Stimulated activated CD4-positive, alpha-beta T cell treated with anti-CD3 and anti-CD28 coated beads, TNF-alpha, amount 100 ng/mL, for 4 hours (primary cell): ENCODE measurements around the gene HSD3B7.
"Not testable (repeated sequence)": the region's sequence is repeated elsewhere in the genome, so short reads cannot be mapped to it uniquely, and the experiment has no call there.

Experiments
- DNase-seq, 3 experiments: peaks; one replicate each; pipeline ENCODE4 v3.0.0-alpha.2; 2020; ENCODE audit warnings: low read depth in 3 of 3

HSD3B7 gene

DNA sequence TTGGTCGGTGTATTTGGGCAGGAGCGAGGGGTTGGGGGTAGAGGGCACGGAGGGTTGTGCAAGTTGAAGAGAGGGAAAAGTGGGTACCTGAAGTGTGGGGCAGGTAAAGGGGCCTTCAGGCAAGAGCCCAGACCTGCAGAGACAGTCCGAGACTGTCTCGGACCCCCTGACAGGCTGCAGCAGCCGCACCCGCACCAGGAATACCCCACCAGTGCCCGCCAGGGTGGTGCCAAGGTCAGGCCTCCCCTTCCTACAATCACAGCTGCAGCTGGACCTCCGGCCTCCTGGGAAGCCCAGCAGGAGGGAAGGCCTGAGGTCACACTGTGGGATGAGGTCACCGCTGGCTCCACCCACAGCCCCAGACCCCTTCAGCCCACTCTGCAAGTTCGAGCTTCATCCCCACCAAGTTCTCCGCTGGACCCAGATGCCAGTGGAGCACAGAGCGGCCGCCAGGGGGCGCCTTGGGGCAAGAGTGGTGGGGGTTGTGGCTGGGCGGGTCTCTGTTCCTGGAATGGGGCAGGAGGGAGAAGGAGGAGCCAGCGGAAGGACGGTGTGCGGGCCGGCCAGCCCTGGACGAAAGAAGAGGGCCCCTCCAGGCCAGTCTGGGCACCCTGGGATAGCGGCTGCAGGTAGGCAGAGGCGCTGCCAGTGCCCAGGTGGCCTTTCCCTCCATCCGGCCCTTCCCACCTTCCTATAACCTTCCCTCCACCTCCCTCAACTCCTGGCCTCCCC, at the start of gene HSD3B7:
TSS of gene HSD3B7 (plus strand) at position 539 of the 732 bp plus-strand sequence. CDS start 452 bp downstream, outside the sequence.
- DNase-seq = peak; percentile 57 to 82 (median 74)

DNA sequence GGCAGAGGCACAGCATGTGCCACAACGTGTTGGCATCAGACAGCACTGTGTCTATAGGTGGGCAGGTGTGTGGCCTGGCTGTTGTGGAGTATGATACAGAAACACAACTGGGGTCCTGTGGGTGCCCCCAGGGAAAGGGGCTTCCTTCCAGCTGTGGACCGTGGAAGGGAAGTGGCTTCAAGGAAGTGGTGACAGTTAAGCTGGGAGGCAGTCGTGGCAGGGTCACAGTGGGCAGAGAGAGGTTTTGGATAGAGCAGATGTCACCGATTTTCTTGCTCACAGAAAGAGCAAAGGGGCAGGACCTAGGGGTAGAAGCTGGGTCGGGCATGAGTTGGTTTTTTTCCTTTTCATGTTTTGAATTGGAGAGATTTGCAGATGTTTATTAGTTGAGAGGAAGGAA, 47.3 kb upstream of the HSD3B7 start:
- DNase-seq = no peak

DNA sequence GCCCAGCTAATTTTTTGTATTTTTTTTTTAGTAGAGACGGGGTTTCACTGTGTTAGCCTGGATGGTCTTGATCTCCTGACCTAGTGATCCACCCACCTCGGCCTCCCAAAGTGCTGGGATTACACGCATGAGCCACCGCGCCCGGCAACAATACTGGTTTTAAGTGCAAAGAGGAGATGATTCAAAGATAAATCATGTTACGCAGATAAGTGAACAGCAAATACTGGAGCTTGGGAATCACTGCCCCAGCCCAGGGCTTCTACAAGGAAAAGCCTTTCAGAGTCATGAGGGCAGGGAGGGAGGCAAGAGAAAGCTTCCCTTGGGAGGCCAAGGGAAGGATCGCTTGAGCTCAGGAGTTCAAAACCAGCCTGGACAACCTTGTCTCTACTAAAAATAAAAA, 45.4 kb upstream of the HSD3B7 start:
- not testable (repeated sequence) for DNase-seq

DNA sequence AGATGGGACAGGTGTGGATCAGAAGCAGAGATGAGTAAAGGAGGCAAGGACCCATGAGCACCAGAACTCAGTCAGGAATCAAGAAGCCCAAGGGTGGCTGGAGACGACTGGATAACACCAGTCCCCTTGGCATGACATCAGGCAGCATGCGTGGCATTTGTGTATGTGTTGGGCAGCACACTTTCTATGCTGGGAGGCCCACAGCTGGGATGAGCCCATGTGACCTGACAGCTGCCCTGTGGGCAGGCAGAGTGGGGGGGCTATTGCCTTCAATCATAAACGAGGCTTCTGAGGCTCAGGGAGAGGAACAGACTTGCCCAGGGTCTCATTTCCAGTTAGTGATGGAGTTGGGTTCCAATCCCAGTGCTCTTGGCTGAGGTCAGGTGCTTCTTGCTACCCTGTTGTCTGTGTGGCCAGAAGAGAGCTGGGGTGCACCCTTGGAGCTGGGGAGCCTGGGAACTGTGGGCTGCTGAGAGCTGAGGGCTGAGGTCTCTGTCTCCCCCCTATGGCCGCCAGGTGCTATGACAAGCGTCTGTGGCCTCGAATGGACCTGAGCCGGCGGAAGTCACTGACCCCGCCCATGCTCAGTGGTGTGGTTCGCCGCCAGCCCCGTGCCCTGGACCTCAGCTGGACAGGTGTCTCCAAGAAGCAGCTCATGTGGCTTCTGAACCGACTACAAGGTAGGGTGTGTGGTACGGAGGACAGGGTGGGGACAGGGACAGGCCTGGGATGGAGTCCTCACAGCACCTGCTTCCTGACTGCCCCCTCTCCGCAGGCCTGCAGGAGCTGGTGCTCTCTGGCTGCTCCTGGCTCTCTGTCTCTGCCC, 43.2 kb upstream of the HSD3B7 start:
- DNase-seq = peak in 1 of 3 experiments; percentile 38

DNA sequence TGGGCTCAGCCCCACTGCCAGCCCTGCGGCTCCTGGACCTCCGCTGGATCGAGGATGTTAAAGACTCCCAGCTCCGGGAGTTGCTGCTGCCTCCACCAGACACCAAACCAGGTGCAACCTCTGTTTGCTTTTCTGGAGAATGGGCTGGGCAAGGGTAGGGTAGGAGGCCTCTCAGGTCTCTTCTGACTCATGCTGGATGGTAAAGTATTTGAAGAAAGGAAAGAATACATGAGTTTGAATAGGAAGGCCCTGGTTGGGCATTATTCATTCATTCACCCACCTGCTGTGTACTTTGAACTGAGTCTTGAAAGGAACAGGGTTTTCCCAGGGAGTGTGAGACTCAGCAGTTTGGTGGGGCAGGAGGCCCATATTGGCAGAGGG, 42.6 kb upstream of the HSD3B7 start:
- DNase-seq = no peak

DNA sequence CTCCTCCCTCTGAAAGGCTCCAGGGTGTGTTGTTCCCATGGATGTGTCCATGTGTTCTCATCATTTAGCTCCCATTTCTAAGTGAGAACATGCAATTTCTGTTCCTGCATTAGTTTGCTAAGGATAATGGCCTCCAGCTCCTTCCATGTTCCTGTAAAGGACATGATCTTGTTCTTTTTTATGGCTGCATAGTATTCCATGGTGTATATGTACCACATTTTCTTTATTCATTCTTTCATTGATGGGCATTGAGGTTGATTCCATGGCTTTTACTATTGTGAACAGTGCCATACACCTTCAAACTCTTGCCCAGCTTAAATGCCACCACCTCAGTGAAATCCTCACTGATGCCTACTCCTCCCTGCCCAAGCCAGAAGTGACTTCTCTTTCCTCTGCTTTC, 40.7 kb upstream of the HSD3B7 start:
- DNase-seq = no peak

DNA sequence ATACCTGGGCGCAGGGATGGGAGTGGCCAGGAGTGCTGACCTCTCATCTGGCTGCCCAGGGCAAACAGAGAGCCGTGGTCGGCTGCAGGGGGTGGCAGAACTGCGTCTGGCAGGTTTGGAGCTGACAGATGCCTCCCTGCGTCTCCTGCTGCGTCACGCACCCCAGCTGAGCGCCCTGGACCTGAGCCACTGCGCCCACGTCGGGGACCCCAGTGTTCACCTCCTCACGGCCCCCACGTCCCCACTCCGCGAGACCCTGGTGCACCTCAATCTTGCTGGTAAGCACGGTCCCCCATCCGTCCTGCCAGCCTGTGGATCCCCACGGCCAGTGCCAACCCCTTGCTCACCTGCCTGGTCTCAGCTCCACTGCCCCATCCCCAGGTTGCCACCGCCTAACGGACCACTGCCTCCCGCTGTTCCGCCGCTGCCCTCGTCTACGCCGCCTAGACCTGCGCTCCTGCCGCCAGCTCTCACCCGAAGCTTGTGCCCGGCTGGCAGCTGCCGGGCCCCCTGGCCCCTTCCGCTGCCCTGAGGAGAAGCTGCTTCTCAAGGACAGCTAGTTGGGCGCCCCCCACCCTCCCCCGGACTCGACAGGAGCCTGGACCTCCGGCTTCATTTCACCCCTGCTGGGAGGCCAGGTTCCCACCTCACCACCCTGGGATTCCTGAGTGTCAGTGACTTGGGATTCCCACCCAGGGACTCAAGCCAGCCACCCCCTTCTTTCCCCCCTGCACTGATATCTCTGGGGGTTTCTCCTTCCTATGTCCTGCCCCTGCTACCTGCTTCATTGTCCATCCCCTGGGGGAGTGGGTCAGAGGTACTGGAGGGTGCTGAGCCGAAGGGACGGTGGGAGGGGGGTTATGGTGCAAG, 38.1 kb upstream of the HSD3B7 start:
- no peak for DNase-seq

DNA sequence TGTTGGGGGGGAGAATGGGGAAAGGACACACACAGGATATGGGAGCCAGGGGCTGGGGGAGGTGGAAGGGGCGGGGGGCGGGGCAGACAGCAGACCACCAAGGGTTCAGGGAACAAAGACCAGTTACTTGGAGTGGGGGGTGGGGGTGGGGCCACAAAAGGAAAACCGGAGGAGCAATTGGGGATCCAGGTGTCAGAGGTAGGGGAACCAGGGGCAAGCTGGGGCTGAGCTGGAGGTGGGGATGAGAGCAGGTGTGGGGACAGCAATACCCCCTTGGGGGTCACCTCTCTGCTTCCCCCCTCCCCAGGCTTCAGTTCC, 37.5 kb upstream of the HSD3B7 start:
- no peak for DNase-seq

DNA sequence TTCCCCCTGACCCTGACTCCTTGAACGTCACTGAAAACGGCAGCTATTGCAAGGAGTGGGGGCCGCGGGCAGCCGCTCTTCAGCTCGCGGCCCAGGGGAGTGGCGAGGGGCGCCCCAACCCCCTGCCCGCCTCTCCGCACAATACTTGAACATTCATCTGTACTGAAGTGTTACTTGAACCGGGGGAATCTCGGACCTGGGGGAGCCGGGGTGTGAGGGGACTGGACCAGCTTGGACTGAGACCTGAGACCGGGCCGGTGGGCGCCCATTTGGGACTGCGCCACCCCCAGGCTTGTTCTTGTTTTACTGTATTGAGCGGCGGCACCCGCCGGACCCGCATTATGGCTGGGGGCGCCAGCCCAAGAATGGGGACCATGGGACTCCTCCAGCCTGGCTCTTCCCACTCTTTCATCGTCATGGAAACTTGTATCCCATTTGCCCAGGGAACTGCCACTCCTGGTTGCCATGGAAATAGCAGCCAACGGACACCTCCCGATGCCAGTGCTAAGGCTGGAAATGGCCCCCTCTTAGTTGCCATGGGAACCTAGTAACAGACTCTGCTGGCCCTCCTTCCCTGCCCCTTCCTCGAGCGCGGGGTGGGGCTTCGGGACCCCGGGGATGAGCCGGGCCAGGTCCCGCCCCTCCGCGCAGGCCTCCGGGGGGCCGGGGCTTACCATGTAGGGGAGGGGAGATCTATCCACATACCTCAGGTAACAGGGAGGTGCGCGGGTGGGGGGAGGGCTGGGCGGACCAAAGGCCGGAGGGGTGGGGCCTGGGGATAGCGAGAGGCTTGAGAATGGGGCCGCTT, 36.9 kb upstream of the HSD3B7 start:
- DNase-seq = no peak

DNA sequence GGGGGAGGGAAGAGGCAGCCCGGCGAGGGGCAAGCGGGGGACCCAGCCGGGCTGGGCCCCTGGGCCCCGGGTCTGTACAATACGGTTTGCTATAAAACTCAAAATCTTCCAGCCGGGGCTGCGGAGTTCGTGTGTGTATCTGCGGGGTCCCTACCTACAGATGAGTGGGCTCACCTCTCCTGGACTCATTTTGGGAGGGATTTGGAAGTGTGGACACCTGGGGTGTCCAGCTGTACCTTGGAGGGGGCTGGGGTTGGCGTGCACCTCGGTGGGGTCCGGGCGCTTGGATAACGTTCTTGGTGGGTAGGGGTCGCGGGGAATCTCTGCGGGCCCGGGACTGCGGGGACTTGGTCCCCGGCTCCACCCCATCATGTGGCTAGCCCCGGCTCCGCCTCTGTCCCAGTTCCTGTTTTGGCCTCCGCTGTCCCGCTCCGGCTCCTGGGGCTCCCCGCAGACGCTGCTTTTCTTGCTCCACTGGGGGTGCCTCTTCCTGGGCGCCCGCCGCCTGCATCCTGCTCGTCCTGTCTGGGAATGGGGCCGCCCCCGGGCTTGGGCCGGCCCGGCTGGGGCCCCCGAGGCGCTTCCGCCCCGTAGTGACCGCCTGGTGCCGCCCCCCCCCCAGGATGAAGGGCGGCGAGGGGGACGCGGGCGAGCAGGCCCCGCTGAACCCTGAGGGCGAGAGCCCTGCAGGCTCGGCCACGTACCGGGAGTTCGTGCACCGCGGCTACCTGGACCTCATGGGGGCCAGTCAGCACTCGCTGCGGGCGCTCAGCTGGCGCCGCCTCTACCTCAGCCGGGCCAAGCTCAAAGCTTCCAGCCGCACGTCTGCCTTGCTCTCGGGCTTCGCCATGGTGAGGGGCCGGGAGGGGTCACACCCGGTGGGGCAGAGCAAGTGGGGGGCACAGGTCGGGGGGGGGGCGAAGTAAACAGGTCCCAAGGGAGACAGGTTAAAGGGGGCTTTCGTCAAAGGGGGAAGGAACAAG, 36.0 kb upstream of the HSD3B7 start, which contains the start of gene ORAI3:
TSS of gene ORAI3 (plus strand) at position 402 of the 983 bp plus-strand sequence. CDS start at position 624, 222 bp downstream.
- no peak for DNase-seq

DNA sequence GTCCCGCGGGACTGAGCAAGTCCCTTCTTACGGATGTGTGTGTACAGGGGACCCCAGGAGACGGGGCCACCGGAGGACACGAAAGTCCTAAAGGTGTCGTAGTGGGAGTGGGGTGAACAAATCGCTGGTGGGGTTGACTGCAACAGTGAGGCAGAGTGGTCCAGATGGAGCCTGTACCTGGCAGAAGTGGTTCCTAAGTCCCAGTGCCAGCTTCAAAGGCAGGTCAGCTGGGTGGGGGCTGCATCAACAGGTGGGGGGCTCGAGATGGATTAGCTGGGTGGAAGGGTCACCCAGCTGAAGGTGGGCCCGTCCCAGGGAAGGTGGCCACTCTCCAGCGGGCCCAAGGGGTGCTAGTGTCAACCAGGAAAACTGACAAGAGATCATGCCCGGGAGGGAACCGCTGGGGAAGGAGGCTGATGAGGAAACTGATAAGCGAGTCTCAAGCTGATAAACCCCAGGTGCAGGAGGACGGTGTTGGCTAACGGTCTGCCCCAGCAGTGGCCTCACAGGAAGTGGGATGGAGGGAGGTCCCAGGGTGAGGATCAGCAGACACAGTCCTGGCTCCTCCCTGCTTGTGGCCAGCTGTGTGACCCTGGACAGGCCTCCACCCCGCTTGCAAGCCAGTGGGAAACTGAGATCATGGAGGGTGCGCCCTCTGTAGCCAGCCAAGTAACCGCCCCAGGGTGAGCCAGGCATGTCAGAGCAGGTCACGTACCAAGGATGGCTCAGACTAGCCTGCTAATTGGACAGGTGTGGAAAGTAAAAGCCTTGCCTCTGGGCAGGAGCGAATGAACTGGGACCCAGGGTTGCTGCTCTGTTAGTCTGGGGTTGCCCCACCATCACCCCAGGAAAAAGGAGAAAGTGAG, 35.1 kb upstream of the HSD3B7 start:
- no peak for DNase-seq

DNA sequence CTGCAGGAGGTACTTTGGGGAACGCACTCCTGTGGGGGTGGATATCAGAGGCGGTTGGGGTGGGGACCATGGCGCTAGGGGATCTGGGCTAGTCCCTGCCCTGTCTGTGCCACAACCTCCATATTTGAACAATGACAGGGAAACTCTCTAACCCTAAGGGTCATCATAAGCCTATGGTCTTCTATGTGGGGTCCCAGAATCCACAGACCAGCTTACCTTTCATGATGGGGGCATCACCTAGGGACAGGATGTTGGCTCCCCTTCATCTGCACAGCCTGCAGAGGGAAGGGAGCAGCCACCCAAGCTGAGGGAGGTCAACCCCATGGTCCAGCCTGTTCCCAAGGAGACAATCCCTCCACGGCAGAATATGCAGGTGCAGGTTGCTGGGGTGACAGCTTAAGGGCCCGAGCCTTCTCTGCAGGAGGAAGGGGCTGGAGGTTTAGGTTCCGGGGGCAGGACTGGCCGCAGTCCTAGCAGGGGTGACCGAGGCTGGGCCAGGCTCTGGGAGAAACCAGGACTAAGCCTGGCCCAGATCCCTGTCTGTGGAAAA, 34.4 kb upstream of the HSD3B7 start:
- DNase-seq = no peak

DNA sequence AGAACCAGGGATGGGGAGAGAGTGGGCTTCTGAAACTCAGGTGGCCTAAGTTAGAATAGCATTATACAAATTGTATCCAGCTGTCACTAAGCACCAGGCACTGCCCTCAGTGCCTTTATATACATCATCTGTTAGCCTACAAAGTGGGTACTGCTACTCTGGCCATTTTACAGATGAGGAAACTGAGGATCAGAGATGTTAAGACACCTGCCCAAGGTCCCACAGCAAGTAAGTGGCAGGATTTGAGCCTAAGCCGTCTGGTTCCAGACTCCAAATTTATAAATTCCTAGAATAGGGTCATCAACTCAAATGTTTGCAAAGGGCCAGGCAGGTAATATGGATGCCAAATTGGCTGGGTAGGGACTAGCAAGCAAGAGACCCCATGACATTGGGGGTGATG, 33.8 kb upstream of the HSD3B7 start:
- no peak for DNase-seq

DNA sequence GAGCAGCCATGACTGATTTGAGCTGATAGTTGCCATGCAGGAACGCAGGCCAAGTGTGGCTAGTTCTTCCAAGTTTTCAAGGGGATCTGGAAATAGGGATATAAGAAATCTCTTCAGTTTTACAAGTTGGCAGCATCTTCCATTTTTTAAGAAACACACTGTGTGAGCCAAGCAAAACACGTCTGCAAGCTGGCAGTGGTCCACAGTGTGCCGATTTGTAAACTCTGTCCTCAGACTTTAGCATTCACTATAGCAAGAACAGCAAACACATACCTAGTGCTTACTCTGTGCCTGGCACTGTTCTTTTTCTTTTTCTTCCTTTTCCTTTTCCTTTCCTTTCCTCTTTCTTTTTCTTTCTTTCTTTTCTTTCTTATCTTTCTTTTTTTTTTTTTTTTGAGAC, 33.3 kb upstream of the HSD3B7 start:
- DNase-seq = no peak

DNA sequence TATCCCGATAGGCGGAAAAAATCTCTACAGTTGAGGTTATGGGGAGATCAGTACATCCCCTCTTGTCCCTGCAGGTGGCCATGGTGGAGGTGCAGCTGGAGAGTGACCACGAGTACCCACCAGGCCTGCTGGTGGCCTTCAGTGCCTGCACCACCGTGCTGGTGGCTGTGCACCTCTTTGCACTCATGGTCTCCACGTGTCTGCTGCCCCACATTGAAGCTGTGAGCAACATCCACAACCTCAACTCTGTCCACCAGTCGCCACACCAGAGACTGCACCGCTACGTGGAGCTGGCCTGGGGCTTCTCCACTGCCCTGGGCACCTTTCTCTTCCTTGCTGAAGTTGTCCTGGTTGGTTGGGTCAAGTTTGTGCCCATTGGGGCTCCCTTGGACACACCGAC, 31.9 kb upstream of the HSD3B7 start:
- no peak for DNase-seq

DNA sequence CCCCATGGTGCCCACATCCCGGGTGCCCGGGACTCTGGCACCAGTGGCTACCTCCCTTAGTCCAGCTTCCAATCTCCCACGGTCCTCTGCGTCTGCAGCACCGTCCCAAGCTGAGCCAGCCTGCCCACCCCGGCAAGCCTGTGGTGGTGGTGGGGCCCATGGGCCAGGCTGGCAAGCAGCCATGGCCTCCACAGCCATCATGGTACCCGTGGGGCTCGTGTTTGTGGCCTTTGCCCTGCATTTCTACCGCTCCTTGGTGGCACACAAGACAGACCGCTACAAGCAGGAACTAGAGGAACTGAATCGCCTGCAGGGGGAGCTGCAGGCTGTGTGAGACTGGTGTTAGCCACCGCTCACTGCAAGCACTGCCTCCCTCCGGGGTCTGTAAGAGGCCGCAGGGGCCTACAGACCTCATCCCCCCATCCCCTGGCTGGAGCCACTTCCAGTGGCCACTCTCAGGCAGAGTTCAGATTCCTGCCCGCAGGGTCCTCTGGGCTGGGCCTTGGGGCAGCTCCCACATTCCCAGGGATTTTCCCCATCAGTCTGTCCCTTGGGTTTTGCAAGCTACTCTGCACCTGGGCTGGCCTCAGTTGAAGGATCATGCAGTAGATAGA, 31.4 kb upstream of the HSD3B7 start:
- peak in 1 of 3 experiments; percentile 28 for DNase-seq

DNA sequence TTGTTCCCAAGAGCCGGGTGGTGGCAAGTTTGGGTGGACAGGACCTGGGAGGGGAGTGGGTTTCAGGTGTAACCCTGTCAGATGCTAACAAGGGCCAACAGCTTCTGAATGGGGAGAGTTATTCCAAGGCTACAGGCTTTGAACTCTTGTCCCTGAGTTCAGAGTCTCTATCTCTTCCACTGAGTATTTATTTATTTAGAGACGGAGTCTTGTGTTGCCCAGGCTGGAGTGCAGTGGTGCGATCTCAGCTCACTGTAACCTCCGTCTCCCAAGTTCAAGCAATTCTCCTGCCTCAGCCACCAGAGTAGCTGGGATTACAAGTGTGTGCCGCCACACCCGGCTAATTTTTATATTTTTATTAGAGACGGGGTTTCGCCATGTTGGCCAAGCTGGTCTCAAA, 30.0 kb upstream of the HSD3B7 start:
- DNase-seq = no peak
